GM12891 (cell line): ENCODE data around the gene POLN.

Source experiments
- POLR2A ChIP-seq: IDR thresholded peaks from 2 replicates; pipeline ENCODE4 v1.6.1; 2011; ENCODE audit warnings: low read depth, low read length, control low read depth
- POLR2AphosphoS5 ChIP-seq: IDR thresholded peaks from 2 replicates; pipeline ENCODE4 v1.6.1; 2011; ENCODE audit warnings: low read depth, low read length, control low read depth
- SPI1 ChIP-seq: IDR thresholded peaks from 2 replicates; pipeline ENCODE4 v1.6.1; 2011; ENCODE audit warnings: low read depth, low read length, control low read depth
- TAF1 ChIP-seq: IDR thresholded peaks from 2 replicates; pipeline ENCODE4 v1.6.1; 2011; ENCODE audit warnings: low read depth, low read length, control low read depth

- TF ChIP-seq POLR2A (no peak), POLR2AphosphoS5 (no peak), SPI1 (no peak), TAF1 (no peak)
These were observed 82.0 kb downstream of the POLN start for GRCh38 chr4:2159931-2160330.
